ENCODE results near the gene KCTD17. TPM values are rescaled to one million over a fixed set of nuclear protein-coding genes. Genes with fewer than 3 reads are reported as not detected.

KCTD17 gene
- total and polyA plus RNA-seq, 2 of the 13 experiments (the other 11 are each of a cell fraction or from before 2014, with no cell fraction given) = 5.3 to 11.7 TPM

GRCh38 chr22:37001826-37002225, 49.7 kb upstream of the KCTD17 start:
- ATAC-seq (no peak), FAIRE-seq (no peak), DNase-seq (ENCODE audit: low spot score) (no peak)
- in situ Hi-C loops (cut with HindIII; ENCODE audit: extremely low pct_ligation_motif_present, low pct_unique_long_range_greater_than_20kb) = no loop called here
- no peak overlapping the region for H2AFZ ChIP-seq (ENCODE audit: low read length)
- H3K4me1 ChIP-seq (ENCODE audit: insufficient read depth, low read length) = peaks cover 6% of the 10 kb centered on the region; the same call in 1 of the 2 replicates
- no peak overlapping the region for H3K27ac ChIP-seq (ENCODE audit: extremely low read length, insufficient read depth, low read length)
- BruUV-seq (replicated peaks) = no TSS peak
- no peaks in the 10 kb centered on the region for H3K9me3 ChIP-seq (ENCODE audit: low read length)
- H3K4me2 ChIP-seq (ENCODE audit: low read depth, low read length) = no peak overlapping the region
- no peak overlapping the region for H3K4me3 ChIP-seq (replicated peaks in 1 of 3; ENCODE audit: insufficient read depth in 1 of 3, low read depth in 2 of 3, low read length in 3 of 3)
- no peaks in the 10 kb centered on the region for H3K79me2 ChIP-seq (ENCODE audit: insufficient read depth, low read length)
- H3K27me3 ChIP-seq (ENCODE audit: control insufficient read depth in 1 of 2, insufficient read depth in 2 of 2, low read length in 2 of 2) = peaks cover 4 to 39% of the 10 kb centered on the region in 2 experiments; a peak in 4 of 5 replicates
- H3K9ac ChIP-seq (ENCODE audit: insufficient read depth, low read depth, low read length) = no peak overlapping the region
- intact Hi-C loops (cut with micrococcal nuclease; ENCODE audit: unreplicated experiment) = no loop called here
- ChIA-PET POLR2A (no interaction called here), CTCF (ENCODE audit: low intra/inter-chr PET ratio, low total read pairs) (no interaction called here)
- H3K36me3 ChIP-seq (replicated peaks in 1 of 2; ENCODE audit: control insufficient read depth in 1 of 2, insufficient read depth in 2 of 2, low read length in 2 of 2) = no peaks in the 10 kb centered on the region
- TF ChIP-seq MBD4 (IDR thresholded peaks at IDR 0.05; ENCODE audit: borderline replicate concordance, low read length) (no peak), SIN3B (IDR thresholded peaks at IDR 0.05; ENCODE audit: low read length) (no peak), SNRNP70 (IDR thresholded peaks at IDR 0.05; ENCODE audit: low read depth, low read length) (no peak), ZFP36L2 (CRISPR knock-in tag; IDR thresholded peaks at IDR 0.05) (no peak), PHF5A (CRISPR knock-in tag; IDR thresholded peaks at IDR 0.05; ENCODE audit: low read depth, unreplicated experiment) (no peak), RFX5 (IDR thresholded peaks at IDR 0.05; ENCODE audit: low read depth, low read length) (no peak), ZNF672 (CRISPR knock-in tag; IDR thresholded peaks at IDR 0.05) (no peak), ZFAT (CRISPR knock-in tag; conservative IDR thresholded peaks at IDR 0.05) (no peak), ETS1 (CRISPR knock-in tag; IDR thresholded peaks at IDR 0.05) (no peak), RNF219 (CRISPR knock-in tag; IDR thresholded peaks at IDR 0.05) (no peak), E2F5 (CRISPR knock-in tag; conservative IDR thresholded peaks at IDR 0.05) (no peak), CENPT (CRISPR knock-in tag; IDR thresholded peaks at IDR 0.05; ENCODE audit: low read depth) (no peak), SNAPC2 (CRISPR knock-in tag; IDR thresholded peaks at IDR 0.05) (no peak), TOPORS (CRISPR knock-in tag; IDR thresholded peaks at IDR 0.05) (no peak), GABPA (IDR thresholded peaks at IDR 0.05; ENCODE audit: low read depth, low read length) (no peak), GABPA (CRISPR knock-in tag; IDR thresholded peaks at IDR 0.05; ENCODE audit: low read depth) (no peak), ZBTB7B (CRISPR knock-in tag; IDR thresholded peaks at IDR 0.05) (no peak)
- H4K20me1 ChIP-seq (ENCODE audit: insufficient read depth, low read length) = no peaks in the 10 kb centered on the region
- WGBS (ENCODE audit: low lambda C conversion rate) = 0% methylated on average over 1 of the region's 12 CpGs
